ENCODE measurements around the gene CTPS1.

- TF ChIP-seq POLR2A (IDR thresholded peaks at IDR 0.05) (no peak), CTCF (IDR thresholded peaks at IDR 0.05) (no peak)
Observed at GRCh38 chr1:41020654-41021053, 41.2 kb downstream of the CTPS1 start.
